AG09309 (cell line): Measurements from ENCODE around the gene SATB1.

ENCODE experiments used
- DNase-seq: peaks from one replicate; pipeline ENCODE4 v3.0.0-alpha.2; 2010; ENCODE audit warnings: low read depth
- H3K4me3 ChIP-seq: 2 replicates; pipeline ENCODE4 v1.5.1; 2011; ENCODE audit warnings: mild to moderate bottlenecking, low read depth, low read length, moderate library complexity; ENCODE audit not compliant: control insufficient read depth
- TF ChIP-seq, protein P1 (sequence below): IDR thresholded peaks from 2 replicates; pipeline ENCODE4 v1.5.1; 2011; ENCODE audit warnings: mild to moderate bottlenecking, low read depth, low read length, inconsistent platforms; ENCODE audit not compliant: insufficient read depth, control insufficient read depth; ENCODE audit errors: missing control alignments

The SATB1 gene

DNA sequence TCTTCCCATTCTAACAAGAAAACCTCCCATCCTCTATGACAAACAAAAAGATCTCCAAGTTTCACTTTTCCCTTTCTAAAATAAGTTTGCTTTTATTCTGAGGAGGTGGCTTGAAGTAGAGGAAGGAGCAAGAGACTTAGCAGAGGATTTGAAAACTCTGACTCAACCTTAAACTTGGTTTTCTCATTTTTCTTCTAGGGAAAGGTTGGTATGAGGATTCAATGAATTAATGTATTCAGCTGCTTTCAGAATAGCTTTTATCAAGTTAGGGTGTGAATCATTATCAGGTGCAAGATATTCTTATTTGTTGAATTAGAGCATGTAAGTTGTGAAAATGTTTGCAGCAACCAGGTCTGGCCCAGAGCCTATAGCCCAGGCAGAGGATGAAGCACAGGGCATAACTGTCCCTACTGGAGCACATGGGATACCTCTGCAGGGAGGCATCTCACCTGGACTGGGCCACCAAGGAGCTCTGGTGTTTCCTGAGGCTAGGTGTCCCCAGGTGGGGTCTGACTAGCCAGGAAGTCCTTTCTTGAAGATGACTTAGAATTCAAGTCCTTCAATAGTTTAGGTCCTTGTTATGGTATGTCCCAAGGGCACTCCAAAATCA, 42.3 kb downstream of the SATB1 start:
- no peak overlapping the region for H3K4me3 ChIP-seq
- TF ChIP-seq, protein P1, sequence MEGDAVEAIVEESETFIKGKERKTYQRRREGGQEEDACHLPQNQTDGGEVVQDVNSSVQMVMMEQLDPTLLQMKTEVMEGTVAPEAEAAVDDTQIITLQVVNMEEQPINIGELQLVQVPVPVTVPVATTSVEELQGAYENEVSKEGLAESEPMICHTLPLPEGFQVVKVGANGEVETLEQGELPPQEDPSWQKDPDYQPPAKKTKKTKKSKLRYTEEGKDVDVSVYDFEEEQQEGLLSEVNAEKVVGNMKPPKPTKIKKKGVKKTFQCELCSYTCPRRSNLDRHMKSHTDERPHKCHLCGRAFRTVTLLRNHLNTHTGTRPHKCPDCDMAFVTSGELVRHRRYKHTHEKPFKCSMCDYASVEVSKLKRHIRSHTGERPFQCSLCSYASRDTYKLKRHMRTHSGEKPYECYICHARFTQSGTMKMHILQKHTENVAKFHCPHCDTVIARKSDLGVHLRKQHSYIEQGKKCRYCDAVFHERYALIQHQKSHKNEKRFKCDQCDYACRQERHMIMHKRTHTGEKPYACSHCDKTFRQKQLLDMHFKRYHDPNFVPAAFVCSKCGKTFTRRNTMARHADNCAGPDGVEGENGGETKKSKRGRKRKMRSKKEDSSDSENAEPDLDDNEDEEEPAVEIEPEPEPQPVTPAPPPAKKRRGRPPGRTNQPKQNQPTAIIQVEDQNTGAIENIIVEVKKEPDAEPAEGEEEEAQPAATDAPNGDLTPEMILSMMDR, result no peak
- DNase-seq, result no peak

DNA sequence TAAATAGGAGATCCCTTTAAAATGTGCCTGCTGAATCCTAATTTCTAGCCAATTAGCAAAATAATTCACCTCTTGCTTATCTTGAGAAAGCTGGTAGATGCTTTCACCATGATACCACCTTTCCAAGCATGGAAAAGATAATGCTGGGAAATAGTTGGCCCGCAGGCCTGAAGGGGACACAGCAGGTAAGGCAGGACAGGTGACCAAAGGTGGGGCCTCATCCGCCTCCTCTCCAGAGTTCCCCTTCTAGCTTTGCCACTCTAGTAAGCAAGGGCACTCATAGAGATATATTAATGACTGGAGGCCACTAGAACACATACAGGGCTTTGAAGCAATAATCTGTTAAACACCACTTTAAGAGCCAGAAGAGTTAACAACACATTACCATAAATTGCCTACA, 45.5 kb downstream of the SATB1 start:
- TF ChIP-seq, protein P1, result no peak
- no peak for DNase-seq
- H3K4me3 ChIP-seq, result no peak overlapping the region

DNA sequence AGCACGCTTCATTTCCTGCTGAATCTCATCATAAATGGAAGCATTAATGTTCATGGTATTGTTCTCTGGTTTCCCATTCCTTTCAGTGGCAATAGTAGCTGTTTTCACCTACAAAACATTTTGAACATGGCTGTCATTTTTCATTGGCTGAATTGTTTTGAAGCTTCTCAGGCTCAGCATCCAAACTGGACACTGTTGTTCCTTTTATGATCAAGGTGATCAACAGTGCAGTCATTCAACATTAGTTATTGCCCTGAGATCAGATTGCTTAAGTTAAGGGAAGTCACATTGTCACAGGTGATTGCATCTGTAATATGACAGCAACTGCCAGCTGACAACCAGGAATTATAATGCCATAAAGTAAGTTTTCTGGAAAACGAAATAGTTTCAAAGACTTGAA, 46.9 kb downstream of the SATB1 start:
- H3K4me3 ChIP-seq, result no peak overlapping the region
- TF ChIP-seq, protein P1, result no peak
- no peak for DNase-seq

DNA sequence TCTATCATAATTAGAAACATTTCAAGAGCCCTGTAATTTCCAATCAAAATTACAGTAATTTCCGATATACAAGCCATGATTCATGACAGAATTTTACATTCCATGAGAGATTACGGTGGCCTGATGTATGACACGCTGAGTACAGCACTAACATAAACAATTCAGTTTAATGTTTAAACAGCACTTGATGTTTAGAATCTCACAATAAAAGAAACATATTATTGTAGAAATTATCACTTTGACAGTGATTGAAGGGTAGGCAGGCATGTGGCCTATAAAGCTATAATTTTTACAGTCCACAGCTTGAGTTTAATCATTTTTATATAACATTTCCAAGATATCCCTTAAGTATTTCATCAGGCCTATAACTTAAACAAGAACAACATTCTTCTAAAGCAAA, 48.5 kb downstream of the SATB1 start:
- TF ChIP-seq, protein P1, result no peak
- DNase-seq, result no peak
- no peak overlapping the region for H3K4me3 ChIP-seq

DNA sequence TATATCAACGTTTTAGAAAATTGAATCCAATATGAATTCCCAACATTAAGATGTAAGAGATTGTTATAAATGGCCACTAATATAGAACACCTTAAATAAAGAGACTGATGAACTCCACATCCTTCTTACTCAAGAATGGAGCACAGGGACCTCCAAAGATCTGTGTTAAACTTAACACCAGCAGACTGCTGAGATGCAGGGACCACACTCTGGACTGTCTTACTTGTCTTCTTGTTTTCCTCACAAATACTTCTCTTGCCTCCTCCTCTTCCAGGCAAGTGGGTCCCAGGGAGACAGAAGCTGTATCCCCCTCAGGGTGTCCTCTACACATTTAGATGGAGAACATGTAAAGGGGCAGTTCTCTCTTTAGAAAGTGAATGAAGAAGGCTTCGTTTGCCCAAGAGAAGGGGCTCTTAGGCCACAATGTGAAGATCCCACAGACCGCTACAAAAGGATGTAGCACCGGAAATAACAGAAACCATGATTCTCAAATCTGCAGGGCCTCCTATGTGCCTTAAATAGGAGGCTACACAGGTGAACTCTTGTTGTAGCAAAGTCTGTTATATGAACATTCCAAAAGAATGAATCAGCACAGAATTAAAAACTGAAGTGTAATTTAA, 52.2 kb downstream of the SATB1 start:
- DNase-seq, result no peak
- H3K4me3 ChIP-seq, result no peak overlapping the region
- TF ChIP-seq, protein P1, result no peak

DNA sequence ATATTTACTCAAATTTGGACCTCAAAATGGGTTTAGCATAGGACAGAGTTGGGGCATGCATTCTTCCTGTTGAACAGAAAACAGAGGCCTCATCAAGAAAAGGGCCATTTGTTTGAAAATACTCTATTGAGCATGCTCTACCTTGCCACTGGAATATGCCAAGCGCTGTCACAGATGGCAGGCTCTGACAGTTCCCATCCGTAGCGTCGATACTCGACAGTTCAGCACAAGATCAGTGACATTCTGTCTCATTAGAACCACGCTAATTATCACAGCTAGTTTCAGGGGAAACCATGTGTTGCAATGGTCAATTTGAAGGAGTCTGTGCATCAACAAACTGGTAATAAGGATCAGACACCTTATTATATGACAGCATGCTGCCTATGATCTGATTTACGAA, 54.5 kb downstream of the SATB1 start:
- DNase-seq, result no peak
- no peak overlapping the region for H3K4me3 ChIP-seq
- TF ChIP-seq, protein P1, result no peak
